VCaP (cell line): ENCODE data around the gene BTBD17.

Experiments
- H3K27ac ChIP-seq: fragments of 450-650 bp; 2 replicates; pipeline ENCODE4 v1.5.1; 2017
- CTCF ChIP-seq: fragments of 450-650 bp; conservative IDR thresholded peaks from 2 replicates; pipeline ENCODE4 v1.5.1; 2017; ENCODE audit warnings: mild to moderate bottlenecking, moderate library complexity

Gene BTBD17

DNA sequence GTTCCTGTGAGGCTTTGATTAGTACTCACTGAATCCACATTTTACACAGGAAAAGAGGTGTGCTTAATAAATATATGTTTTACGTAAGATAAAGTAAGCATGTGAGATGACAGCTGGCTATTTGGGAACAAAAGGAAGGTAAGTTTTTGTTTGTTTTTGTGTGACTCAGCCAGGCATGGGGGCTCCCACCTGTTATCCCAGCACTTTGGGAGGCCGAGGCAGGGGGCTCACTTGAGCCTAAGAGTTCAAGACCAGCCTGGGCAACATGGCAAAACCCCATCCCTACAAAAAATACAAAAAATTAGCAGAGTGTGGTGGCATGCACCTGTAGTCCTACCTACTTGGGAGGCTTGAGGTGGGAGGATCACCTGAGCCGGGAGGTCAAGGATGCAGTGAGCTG, 23.5 kb upstream of the BTBD17 start:
- H3K27ac ChIP-seq: no peak overlapping the region
- no peak for TF ChIP-seq CTCF

- H3K27ac ChIP-seq: no peak overlapping the region
- TF ChIP-seq CTCF: no peak
Measured at GRCh38 chr17:74383141-74383540, 21.5 kb upstream of the BTBD17 start.

DNA sequence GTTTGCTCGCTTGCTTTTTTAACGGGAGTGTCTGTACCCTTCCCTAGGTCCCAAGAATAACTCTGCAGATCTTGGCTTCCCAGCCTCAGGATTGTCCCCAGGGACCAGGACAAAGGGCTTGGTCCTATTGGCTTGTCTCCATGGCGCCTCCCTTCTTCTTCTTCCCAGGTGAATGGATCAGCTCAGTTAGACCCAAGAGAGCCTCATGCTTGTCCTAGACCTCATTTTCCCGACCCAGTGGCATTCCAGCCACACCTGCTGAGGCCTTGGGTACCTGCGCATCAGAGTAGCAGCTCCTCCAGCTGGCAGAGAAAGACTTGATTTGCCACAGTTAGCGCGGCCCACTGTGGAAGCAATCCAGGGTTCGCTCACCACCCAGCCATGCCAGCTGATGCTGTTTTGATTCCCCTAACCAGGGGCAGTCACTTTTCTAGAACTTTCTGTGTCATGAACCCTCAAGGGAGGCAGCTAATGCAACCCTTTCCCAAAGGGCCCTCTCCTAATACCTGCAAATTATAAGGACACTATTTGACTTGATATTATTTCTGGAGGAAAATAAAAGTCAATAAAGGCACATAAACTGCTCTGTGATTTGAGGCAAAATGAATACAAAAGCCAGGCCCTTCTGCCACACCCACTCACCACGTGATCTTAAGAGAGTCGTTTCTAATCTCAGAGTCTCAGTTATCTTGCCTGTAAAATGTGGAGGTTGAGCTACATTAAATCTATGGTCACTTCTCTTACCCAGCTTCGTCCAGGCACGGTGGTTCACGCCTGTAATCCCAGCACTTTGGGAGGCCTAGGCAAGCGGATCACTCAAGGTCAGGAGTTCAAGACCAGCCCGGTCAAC, 19.5 kb upstream of the BTBD17 start:
- TF ChIP-seq CTCF: no peak
- no peak overlapping the region for H3K27ac ChIP-seq

- H3K27ac ChIP-seq: peak overlapping the region; percentile 13; the same call in 1 of the 2 replicates
- no peak for TF ChIP-seq CTCF
Measured at GRCh38 chr17:74380086-74380958, 18.7 kb upstream of the BTBD17 start.

- H3K27ac ChIP-seq: peak overlapping the region; percentile 13; the same call in 1 of the 2 replicates
- TF ChIP-seq CTCF: peak; percentile 95
Measured at GRCh38 chr17:74379495-74380085, 17.9 kb upstream of the BTBD17 start.

DNA sequence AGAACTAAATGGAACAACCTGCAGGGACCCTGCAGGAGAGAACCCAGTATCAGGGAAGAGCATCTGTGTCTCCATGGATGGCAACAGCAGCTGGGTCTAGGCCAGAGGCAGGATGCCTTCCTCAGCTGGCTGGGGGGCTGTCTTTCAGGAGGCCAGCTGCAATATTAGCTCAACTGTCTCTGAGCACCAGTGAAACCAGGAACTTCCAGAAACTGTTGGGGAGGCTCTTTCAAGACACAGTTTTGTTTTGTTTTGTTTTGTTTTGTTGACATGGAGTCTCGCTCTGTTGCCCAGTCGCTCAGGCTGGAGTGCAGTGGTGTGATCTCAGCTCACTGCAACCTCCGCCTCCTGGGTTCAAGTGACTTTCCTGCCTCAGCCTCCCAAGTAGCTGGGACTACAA, 13.2 kb upstream of the BTBD17 start:
- no peak for TF ChIP-seq CTCF

More for the DNA sequence above, 13.2 kb upstream of the BTBD17 start:
- H3K27ac ChIP-seq: no peak overlapping the region
